ENCODE results near the gene FAM120B.

FAM120B gene

DNA sequence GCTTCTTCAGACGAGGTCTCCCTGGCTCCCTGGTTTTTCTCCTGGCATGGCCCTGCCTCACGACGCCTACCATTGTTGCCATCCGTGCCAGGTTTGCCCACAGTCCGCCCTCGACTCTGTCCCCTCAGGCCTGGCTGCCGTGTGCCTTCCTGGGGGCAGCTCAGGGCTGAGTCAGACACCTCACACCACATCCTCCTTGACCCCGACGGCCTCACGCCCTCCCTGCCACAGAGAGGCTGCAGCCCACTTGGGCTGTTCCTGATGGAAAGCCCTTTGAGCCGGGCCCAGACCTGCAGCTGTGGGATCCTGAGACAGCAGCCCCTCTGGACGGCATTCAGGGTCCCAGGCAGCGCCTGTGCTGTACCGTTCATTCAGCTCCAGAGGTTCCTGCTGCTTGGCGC, 138.3 kb downstream of the FAM120B start:
- Histone ChIP-seq H3K4me1 (ENCODE audit: low read length) (no peaks in the 10 kb centered on the region), H2AFZ (ENCODE audit: low read depth, low read length) (no peak overlapping the region), H3K36me3 (replicated peaks; ENCODE audit: low read depth, low read length) (no peaks in the 10 kb centered on the region), H3K9me3 (ENCODE audit: insufficient read depth, low read length) (no peaks in the 10 kb centered on the region), H3K27me3 (ENCODE audit: low read depth, low read length) (no peaks in the 10 kb centered on the region), H3K9ac (ENCODE audit: low read length) (no peak overlapping the region), H3K4me2 (ENCODE audit: low read length) (no peak overlapping the region), H3K27ac (ENCODE audit: low read length) (no peak overlapping the region), H3K79me2 (ENCODE audit: low read length) (no peaks in the 10 kb centered on the region), H3K4me3 (ENCODE audit: low read length) (no peak overlapping the region), H4K20me1 (ENCODE audit: insufficient read depth, low read length) (no peaks in the 10 kb centered on the region)
- TF ChIP-seq, protein P1, sequence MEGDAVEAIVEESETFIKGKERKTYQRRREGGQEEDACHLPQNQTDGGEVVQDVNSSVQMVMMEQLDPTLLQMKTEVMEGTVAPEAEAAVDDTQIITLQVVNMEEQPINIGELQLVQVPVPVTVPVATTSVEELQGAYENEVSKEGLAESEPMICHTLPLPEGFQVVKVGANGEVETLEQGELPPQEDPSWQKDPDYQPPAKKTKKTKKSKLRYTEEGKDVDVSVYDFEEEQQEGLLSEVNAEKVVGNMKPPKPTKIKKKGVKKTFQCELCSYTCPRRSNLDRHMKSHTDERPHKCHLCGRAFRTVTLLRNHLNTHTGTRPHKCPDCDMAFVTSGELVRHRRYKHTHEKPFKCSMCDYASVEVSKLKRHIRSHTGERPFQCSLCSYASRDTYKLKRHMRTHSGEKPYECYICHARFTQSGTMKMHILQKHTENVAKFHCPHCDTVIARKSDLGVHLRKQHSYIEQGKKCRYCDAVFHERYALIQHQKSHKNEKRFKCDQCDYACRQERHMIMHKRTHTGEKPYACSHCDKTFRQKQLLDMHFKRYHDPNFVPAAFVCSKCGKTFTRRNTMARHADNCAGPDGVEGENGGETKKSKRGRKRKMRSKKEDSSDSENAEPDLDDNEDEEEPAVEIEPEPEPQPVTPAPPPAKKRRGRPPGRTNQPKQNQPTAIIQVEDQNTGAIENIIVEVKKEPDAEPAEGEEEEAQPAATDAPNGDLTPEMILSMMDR (IDR thresholded peaks at IDR 0.05; ENCODE audit: low read depth, low read length): no peak
- TF ChIP-seq EZH2phosphoT487 (IDR thresholded peaks at IDR 0.05; ENCODE audit: low read depth): no peak

DNA sequence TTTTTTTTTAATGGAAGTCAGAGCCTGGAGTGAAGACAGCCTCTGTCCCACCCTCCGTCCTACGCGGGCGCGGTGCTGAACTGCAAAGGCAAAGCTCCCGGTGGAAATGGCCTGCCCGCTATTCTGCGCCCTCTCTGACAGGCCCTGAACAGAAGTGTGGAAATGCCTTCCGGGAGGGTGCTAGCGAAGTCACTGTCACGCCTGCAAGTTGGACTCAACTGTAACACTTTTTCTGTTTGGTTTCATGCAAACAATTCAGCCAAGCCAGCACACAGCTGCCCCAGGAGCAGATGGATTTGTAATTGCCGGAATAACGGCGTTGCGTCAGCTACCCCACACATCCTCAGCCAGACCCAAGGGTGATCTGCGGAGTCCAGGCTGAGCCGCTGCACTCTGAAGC, 138.9 kb downstream of the FAM120B start:
- Histone ChIP-seq H4K20me1 (ENCODE audit: insufficient read depth, low read length) (no peaks in the 10 kb centered on the region), H3K79me2 (ENCODE audit: low read length) (no peaks in the 10 kb centered on the region), H3K27me3 (ENCODE audit: low read depth, low read length) (no peaks in the 10 kb centered on the region), H2AFZ (ENCODE audit: low read depth, low read length) (no peak overlapping the region), H3K4me2 (ENCODE audit: low read length) (no peak overlapping the region), H3K27ac (ENCODE audit: low read length) (no peak overlapping the region), H3K9ac (ENCODE audit: low read length) (no peak overlapping the region), H3K9me3 (ENCODE audit: insufficient read depth, low read length) (no peaks in the 10 kb centered on the region), H3K36me3 (replicated peaks; ENCODE audit: low read depth, low read length) (no peaks in the 10 kb centered on the region), H3K4me3 (ENCODE audit: low read length) (no peak overlapping the region), H3K4me1 (ENCODE audit: low read length) (no peaks in the 10 kb centered on the region)
- TF ChIP-seq, protein P1 (IDR thresholded peaks at IDR 0.05; ENCODE audit: low read depth, low read length): no peak
- no peak for TF ChIP-seq EZH2phosphoT487 (IDR thresholded peaks at IDR 0.05; ENCODE audit: low read depth)

DNA sequence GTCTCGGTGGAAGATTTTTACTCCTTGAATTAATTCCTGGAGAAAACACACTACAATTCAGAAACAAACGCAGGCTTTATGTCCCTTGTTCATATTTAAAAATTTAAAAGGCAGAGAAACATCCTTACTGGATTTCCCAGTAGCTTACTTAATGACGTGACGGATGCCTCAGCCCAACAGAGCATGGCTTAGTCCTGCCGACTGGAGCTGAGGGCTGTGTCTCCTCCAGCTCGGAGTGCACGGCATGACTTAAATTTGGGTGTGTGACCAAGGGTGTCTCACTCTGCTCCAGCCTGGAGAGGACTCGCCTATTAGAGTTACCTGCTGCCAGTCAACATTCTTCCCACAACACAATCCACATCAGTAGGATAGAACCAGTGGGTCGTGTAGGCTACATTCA, 139.4 kb downstream of the FAM120B start:
- Histone ChIP-seq H3K36me3 (replicated peaks; ENCODE audit: low read depth, low read length) (no peaks in the 10 kb centered on the region), H3K4me2 (ENCODE audit: low read length) (no peak overlapping the region), H3K9me3 (ENCODE audit: insufficient read depth, low read length) (no peaks in the 10 kb centered on the region), H3K4me1 (ENCODE audit: low read length) (no peaks in the 10 kb centered on the region), H3K27me3 (ENCODE audit: low read depth, low read length) (no peaks in the 10 kb centered on the region), H4K20me1 (ENCODE audit: insufficient read depth, low read length) (no peaks in the 10 kb centered on the region), H3K4me3 (ENCODE audit: low read length) (no peak overlapping the region), H3K9ac (ENCODE audit: low read length) (no peak overlapping the region), H3K79me2 (ENCODE audit: low read length) (no peaks in the 10 kb centered on the region), H2AFZ (ENCODE audit: low read depth, low read length) (no peak overlapping the region), H3K27ac (ENCODE audit: low read length) (no peak overlapping the region)
- TF ChIP-seq, protein P1 (IDR thresholded peaks at IDR 0.05; ENCODE audit: low read depth, low read length): no peak
- TF ChIP-seq EZH2phosphoT487 (IDR thresholded peaks at IDR 0.05; ENCODE audit: low read depth): no peak

DNA sequence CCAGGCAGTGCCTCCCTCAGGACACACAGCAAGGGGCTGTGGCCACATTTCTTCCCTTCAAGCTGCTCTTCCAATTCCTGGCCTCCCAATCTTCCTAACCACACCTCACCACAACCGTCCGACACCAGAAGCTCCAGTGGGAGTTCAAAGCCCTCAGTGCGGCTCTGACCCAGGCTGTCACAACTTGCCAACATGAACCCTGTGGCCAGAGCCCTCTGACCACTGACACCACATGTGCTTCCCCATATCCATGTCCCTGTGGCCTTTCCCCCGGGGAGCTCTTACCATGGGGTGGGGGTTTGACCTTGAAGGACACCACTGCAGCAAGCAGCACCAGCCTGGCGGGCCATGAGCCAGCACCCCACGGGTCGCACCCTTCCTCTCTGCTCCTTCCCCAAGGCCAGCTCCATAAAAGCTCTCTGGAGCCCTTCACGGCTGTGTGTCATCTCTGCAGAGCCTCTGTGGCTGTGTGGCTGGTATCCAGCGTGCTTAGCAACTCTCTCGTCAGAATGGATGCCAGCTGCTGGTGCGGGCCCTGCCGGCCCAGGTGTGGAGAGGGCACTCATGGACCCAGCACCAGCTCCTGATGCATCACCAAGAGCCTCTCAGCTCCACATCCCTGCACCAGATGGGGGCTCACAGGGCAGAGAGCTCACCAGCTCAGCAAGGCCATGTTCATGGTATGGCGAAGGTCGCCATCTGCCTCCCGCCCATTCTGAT, 140.4 kb downstream of the FAM120B start:
- Histone ChIP-seq H3K9me3 (ENCODE audit: insufficient read depth, low read length) (no peaks in the 10 kb centered on the region), H3K36me3 (replicated peaks; ENCODE audit: low read depth, low read length) (no peaks in the 10 kb centered on the region), H3K4me3 (ENCODE audit: low read length) (no peak overlapping the region), H3K4me1 (ENCODE audit: low read length) (no peaks in the 10 kb centered on the region), H4K20me1 (ENCODE audit: insufficient read depth, low read length) (no peaks in the 10 kb centered on the region), H2AFZ (ENCODE audit: low read depth, low read length) (no peak overlapping the region), H3K27ac (ENCODE audit: low read length) (no peak overlapping the region), H3K9ac (ENCODE audit: low read length) (no peak overlapping the region), H3K27me3 (ENCODE audit: low read depth, low read length) (no peaks in the 10 kb centered on the region), H3K79me2 (ENCODE audit: low read length) (no peaks in the 10 kb centered on the region), H3K4me2 (ENCODE audit: low read length) (no peak overlapping the region)
- no peak for TF ChIP-seq EZH2phosphoT487 (IDR thresholded peaks at IDR 0.05; ENCODE audit: low read depth)
- TF ChIP-seq, protein P1 (IDR thresholded peaks at IDR 0.05; ENCODE audit: low read depth, low read length): no peak
